ENCODE data around the gene FAM171A1.

Gene FAM171A1

DNA sequence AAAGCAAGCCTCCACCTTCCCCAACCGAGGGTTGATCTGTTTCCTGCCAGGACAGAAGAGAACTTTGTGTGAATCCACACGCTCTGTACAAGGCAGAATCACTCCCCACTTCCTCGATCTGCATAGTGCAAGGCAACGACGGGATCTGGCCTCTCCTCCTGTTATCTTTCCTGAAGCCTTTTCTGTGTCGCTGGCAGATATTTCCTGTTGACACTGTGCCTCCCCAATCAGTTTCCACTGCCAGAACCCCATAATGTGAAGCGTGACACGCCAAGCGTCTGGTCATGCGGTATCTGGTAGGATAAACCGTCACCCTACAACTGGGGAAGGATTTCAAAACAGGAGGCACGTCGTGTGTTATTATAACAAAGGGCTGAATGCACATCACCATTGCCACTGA lies 57.2 kb downstream of the FAM171A1 start:
- H3K36me3 ChIP-seq (ENCODE audit: insufficient read depth, low read length): no peaks in the 10 kb centered on the region
- H3F3A ChIP-seq (ENCODE audit: low read depth): no peaks in the 10 kb centered on the region
- no peaks in the 10 kb centered on the region for H3K4me1 ChIP-seq (ENCODE audit: insufficient read depth, low read length, poor library complexity, severe bottlenecking)
- no peak overlapping the region for H3K4me3 ChIP-seq (ENCODE audit: low read length, poor library complexity, severe bottlenecking)
- no peaks in the 10 kb centered on the region for H3K27me3 ChIP-seq (ENCODE audit: insufficient read depth, low read length, poor library complexity, severe bottlenecking)
- no peaks in the 10 kb centered on the region for H3K79me2 ChIP-seq (ENCODE audit: insufficient read depth, low read length)
- no peak overlapping the region for H2AFZ ChIP-seq (ENCODE audit: low read length)
- TF ChIP-seq, protein P1, sequence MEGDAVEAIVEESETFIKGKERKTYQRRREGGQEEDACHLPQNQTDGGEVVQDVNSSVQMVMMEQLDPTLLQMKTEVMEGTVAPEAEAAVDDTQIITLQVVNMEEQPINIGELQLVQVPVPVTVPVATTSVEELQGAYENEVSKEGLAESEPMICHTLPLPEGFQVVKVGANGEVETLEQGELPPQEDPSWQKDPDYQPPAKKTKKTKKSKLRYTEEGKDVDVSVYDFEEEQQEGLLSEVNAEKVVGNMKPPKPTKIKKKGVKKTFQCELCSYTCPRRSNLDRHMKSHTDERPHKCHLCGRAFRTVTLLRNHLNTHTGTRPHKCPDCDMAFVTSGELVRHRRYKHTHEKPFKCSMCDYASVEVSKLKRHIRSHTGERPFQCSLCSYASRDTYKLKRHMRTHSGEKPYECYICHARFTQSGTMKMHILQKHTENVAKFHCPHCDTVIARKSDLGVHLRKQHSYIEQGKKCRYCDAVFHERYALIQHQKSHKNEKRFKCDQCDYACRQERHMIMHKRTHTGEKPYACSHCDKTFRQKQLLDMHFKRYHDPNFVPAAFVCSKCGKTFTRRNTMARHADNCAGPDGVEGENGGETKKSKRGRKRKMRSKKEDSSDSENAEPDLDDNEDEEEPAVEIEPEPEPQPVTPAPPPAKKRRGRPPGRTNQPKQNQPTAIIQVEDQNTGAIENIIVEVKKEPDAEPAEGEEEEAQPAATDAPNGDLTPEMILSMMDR (conservative IDR thresholded peaks at IDR 0.05; ENCODE audit: low read length): no peak
- TF ChIP-seq EZH2phosphoT487 (IDR thresholded peaks at IDR 0.05; ENCODE audit: borderline replicate concordance): no peak
- H3K4me2 ChIP-seq (ENCODE audit: low read depth, low read length, poor library complexity, severe bottlenecking): no peak overlapping the region
- no peak overlapping the region for H3K9ac ChIP-seq (ENCODE audit: low read depth, low read length, poor library complexity, severe bottlenecking)
- H3K9me3 ChIP-seq (ENCODE audit: insufficient read depth, low read depth, low read length): no peaks in the 10 kb centered on the region
- no peaks in the 10 kb centered on the region for H4K20me1 ChIP-seq (ENCODE audit: insufficient read depth, low read length, poor library complexity, severe bottlenecking)
- no peaks in the 10 kb centered on the region for H3K9me2 ChIP-seq (replicated peaks; ENCODE audit: low read depth, low read length)

DNA sequence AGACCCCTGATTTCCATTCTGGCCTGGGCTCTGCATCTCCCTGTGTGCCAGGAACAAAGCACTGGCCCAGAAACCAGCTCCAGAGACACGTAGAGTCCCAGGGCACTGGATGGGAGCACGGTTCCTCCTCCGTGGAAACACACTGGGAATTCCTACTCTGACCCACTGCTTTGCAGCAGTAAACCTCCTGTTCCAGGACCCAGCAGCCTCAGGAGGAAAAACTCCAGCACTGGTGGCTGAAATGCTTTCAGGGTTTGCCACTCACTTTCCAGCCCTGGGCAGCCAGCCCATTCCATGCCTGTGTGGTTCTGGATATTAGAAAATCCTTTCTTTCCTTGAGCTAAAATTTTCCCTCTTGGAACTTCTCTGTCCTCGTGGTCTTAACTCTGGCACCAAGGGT lies 58.0 kb downstream of the FAM171A1 start:
- H3K9me2 ChIP-seq (replicated peaks; ENCODE audit: low read depth, low read length): no peaks in the 10 kb centered on the region
- no peak overlapping the region for H3K9ac ChIP-seq (ENCODE audit: low read depth, low read length, poor library complexity, severe bottlenecking)
- no peaks in the 10 kb centered on the region for H3F3A ChIP-seq (ENCODE audit: low read depth)
- H3K36me3 ChIP-seq (ENCODE audit: insufficient read depth, low read length): no peaks in the 10 kb centered on the region
- H3K4me2 ChIP-seq (ENCODE audit: low read depth, low read length, poor library complexity, severe bottlenecking): no peak overlapping the region
- no peaks in the 10 kb centered on the region for H3K4me1 ChIP-seq (ENCODE audit: insufficient read depth, low read length, poor library complexity, severe bottlenecking)
- no peaks in the 10 kb centered on the region for H3K27me3 ChIP-seq (ENCODE audit: insufficient read depth, low read length, poor library complexity, severe bottlenecking)
- H3K4me3 ChIP-seq (ENCODE audit: low read length, poor library complexity, severe bottlenecking): no peak overlapping the region
- no peak overlapping the region for H2AFZ ChIP-seq (ENCODE audit: low read length)
- H4K20me1 ChIP-seq (ENCODE audit: insufficient read depth, low read length, poor library complexity, severe bottlenecking): no peaks in the 10 kb centered on the region
- TF ChIP-seq, protein P1 (conservative IDR thresholded peaks at IDR 0.05; ENCODE audit: low read length): no peak
- TF ChIP-seq EZH2phosphoT487 (IDR thresholded peaks at IDR 0.05; ENCODE audit: borderline replicate concordance): no peak
- no peaks in the 10 kb centered on the region for H3K79me2 ChIP-seq (ENCODE audit: insufficient read depth, low read length)
- H3K9me3 ChIP-seq (ENCODE audit: insufficient read depth, low read depth, low read length): no peaks in the 10 kb centered on the region

DNA sequence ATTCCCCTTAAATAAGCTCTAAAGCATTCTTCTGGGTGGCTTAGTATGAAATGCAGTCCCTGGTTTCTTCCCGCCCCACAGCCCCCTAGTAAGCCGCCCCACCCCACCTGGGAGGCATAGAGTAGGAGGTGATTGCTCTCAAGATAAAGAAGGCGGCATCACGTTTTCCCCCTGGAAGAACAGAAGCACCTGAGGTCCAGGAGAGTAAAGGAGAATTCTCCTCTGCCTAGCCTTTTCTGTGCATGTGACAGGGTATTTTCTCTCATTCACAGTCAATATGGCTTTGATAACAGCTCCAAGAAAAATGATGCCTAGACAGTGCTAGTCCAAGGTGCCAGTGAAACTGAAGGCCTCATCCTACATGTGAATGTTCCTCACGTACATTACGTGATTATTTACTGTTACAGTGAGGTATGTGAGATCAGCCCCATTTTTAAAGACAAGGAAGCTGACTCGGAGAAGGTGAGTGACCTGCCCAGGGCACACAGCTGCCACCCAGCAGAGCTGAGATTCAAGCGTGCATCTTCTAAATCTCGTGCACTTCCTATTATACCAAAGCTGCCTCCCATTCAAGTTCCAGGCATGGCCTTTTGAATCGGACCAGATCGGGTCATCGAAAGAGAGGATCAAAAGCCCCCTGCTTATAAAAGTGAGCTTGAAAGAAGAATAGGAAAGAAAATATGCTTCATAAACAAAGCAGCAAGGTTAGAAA lies 59.4 kb downstream of the FAM171A1 start:
- Histone ChIP-seq H3K79me2 (ENCODE audit: insufficient read depth, low read length) (no peaks in the 10 kb centered on the region), H3K36me3 (ENCODE audit: insufficient read depth, low read length) (no peaks in the 10 kb centered on the region)

More for the DNA sequence above, 59.4 kb downstream of the FAM171A1 start:
- H3K4me1 ChIP-seq (ENCODE audit: insufficient read depth, low read length, poor library complexity, severe bottlenecking): no peaks in the 10 kb centered on the region
- H3K27me3 ChIP-seq (ENCODE audit: insufficient read depth, low read length, poor library complexity, severe bottlenecking): no peaks in the 10 kb centered on the region
- H3K4me2 ChIP-seq (ENCODE audit: low read depth, low read length, poor library complexity, severe bottlenecking): no peak overlapping the region
- H3K4me3 ChIP-seq (ENCODE audit: low read length, poor library complexity, severe bottlenecking): no peak overlapping the region
- H3F3A ChIP-seq (ENCODE audit: low read depth): no peaks in the 10 kb centered on the region
- TF ChIP-seq, protein P1 (conservative IDR thresholded peaks at IDR 0.05; ENCODE audit: low read length): no peak
- TF ChIP-seq EZH2phosphoT487 (IDR thresholded peaks at IDR 0.05; ENCODE audit: borderline replicate concordance): no peak
- H3K9me3 ChIP-seq (ENCODE audit: insufficient read depth, low read depth, low read length): no peaks in the 10 kb centered on the region
- H4K20me1 ChIP-seq (ENCODE audit: insufficient read depth, low read length, poor library complexity, severe bottlenecking): no peaks in the 10 kb centered on the region
- no peak overlapping the region for H2AFZ ChIP-seq (ENCODE audit: low read length)
- H3K9ac ChIP-seq (ENCODE audit: low read depth, low read length, poor library complexity, severe bottlenecking): no peak overlapping the region
- H3K9me2 ChIP-seq (replicated peaks; ENCODE audit: low read depth, low read length): no peaks in the 10 kb centered on the region
